HG03460 (cell line): Measurements from ENCODE around the gene RAB5A.
"Not testable (repeated sequence)": the region's sequence is repeated elsewhere in the genome, so short reads cannot be mapped to it uniquely, and the experiment has no call there.

Experiments
- ATAC-seq: cut with Tn5 transposase; IDR thresholded peaks from one replicate; pipeline ENCODE4 v1.9.1; 2021; ENCODE audit not compliant: unreplicated experiment

The RAB5A gene

GRCh38 chr3:19947549-19948225, 790 bp downstream of the RAB5A start:
- peak; percentile 22 for ATAC-seq

GRCh38 chr3:19948226-19948591, 1.3 kb downstream of the RAB5A start:
- ATAC-seq: no peak

GRCh38 chr3:19950316-19950715, 3.4 kb downstream of the RAB5A start:
- ATAC-seq: no peak

- no peak for ATAC-seq
These were observed 7.8 kb downstream of the RAB5A start for GRCh38 chr3:19954676-19955075.

GRCh38 chr3:19957354-19957753, 10.5 kb downstream of the RAB5A start:
- not testable (repeated sequence) for ATAC-seq

- no peak for ATAC-seq
These were observed 12.6 kb downstream of the RAB5A start for GRCh38 chr3:19959505-19959904.

- ATAC-seq: no peak
These were observed 13.8 kb downstream of the RAB5A start for GRCh38 chr3:19960696-19961095.

GRCh38 chr3:19961960-19962359, 15.1 kb downstream of the RAB5A start:
- ATAC-seq: no peak

GRCh38 chr3:19967208-19967607, 20.3 kb downstream of the RAB5A start:
- no peak for ATAC-seq

GRCh38 chr3:19967812-19968211, 20.9 kb downstream of the RAB5A start:
- ATAC-seq: no peak

- ATAC-seq: no peak
These were observed 23.4 kb downstream of the RAB5A start for GRCh38 chr3:19970327-19970726.

GRCh38 chr3:19972054-19972453, 25.2 kb downstream of the RAB5A start:
- no peak for ATAC-seq

- ATAC-seq: not testable (repeated sequence)
These were observed 42.0 kb downstream of the RAB5A start for GRCh38 chr3:19988904-19989303.

- no peak for ATAC-seq
These were observed 47.9 kb downstream of the RAB5A start for GRCh38 chr3:19994796-19995195.

GRCh38 chr3:19997502-19997901, 50.6 kb downstream of the RAB5A start:
- no peak for ATAC-seq

- ATAC-seq: no peak
These were observed 55.0 kb downstream of the RAB5A start for GRCh38 chr3:20001932-20002331.

- no peak for ATAC-seq
These were observed 61.1 kb downstream of the RAB5A start for GRCh38 chr3:20007960-20008359.

- no peak for ATAC-seq
These were observed 61.7 kb downstream of the RAB5A start for GRCh38 chr3:20008646-20009045.

- ATAC-seq: no peak
These were observed 65.3 kb downstream of the RAB5A start, which contains the start of gene PP2D1 for GRCh38 chr3:20012164-20012563. Gene PP2D1, minus strand, starts transcription at chr3:20012264. Its CDS starts 192 bp downstream, at chr3:20012072.

- ATAC-seq: no peak
These were observed 66.5 kb downstream of the RAB5A start for GRCh38 chr3:20013396-20013795.

GRCh38 chr3:20015525-20015924, 68.6 kb downstream of the RAB5A start:
- no peak for ATAC-seq

- ATAC-seq: not testable (repeated sequence)
These were observed 69.2 kb downstream of the RAB5A start for GRCh38 chr3:20016076-20016475.

- no peak for ATAC-seq
These were observed 76.2 kb downstream of the RAB5A start for GRCh38 chr3:20022954-20023622.
